ENCODE data around the gene DLG1.
"Not testable (repeated sequence)": the region's sequence is repeated elsewhere in the genome, so short reads cannot be mapped to it uniquely, and the experiment has no call there.

The DLG1 gene

GRCh38 chr3:197083486-197083885, 214.9 kb downstream of the DLG1 start:
- DNase-seq (ENCODE audit: low read depth, low spot score) = no peak
- no peak for TF ChIP-seq SUZ12 (IDR thresholded peaks at IDR 0.05; ENCODE audit: extremely low read depth, insufficient read depth, insufficient read length)
- no peak for TF ChIP-seq YY1 (IDR thresholded peaks at IDR 0.05; ENCODE audit: insufficient read depth, insufficient read length)
- no peak for TF ChIP-seq ZNF274 (IDR thresholded peaks at IDR 0.05; ENCODE audit: low read depth, low read length)
- peaks cover 18% of the 10 kb centered on the region for H3K36me3 ChIP-seq (ENCODE audit: insufficient read depth, insufficient read length, low read length)
- no peak overlapping the region for H3K4me3 ChIP-seq (ENCODE audit: insufficient read length, low read depth)
- no peaks in the 10 kb centered on the region for H3K4me1 ChIP-seq (ENCODE audit: insufficient read depth, insufficient read length)
- no peaks in the 10 kb centered on the region for H3K27me3 ChIP-seq (ENCODE audit: insufficient read depth, insufficient read length)
- no peaks in the 10 kb centered on the region for H3K9me3 ChIP-seq (ENCODE audit: insufficient read depth, low read length)
- no peak overlapping the region for H3K9ac ChIP-seq (ENCODE audit: insufficient read length, low read depth)

GRCh38 chr3:197082871-197083270, 215.5 kb downstream of the DLG1 start:
- Histone ChIP-seq H3K36me3 (ENCODE audit: insufficient read depth, insufficient read length, low read length) (peaks cover 20% of the 10 kb centered on the region), H3K4me1 (ENCODE audit: insufficient read depth, insufficient read length) (no peaks in the 10 kb centered on the region), H3K9ac (ENCODE audit: insufficient read length, low read depth) (no peak overlapping the region), H3K27me3 (ENCODE audit: insufficient read depth, insufficient read length) (no peaks in the 10 kb centered on the region), H3K4me3 (ENCODE audit: insufficient read length, low read depth) (no peak overlapping the region), H3K9me3 (ENCODE audit: insufficient read depth, low read length) (no peaks in the 10 kb centered on the region)
- no peak for DNase-seq (ENCODE audit: low read depth, low spot score)
- no peak for TF ChIP-seq SUZ12 (IDR thresholded peaks at IDR 0.05; ENCODE audit: extremely low read depth, insufficient read depth, insufficient read length)
- no peak for TF ChIP-seq YY1 (IDR thresholded peaks at IDR 0.05; ENCODE audit: insufficient read depth, insufficient read length)
- TF ChIP-seq ZNF274 (IDR thresholded peaks at IDR 0.05; ENCODE audit: low read depth, low read length) = no peak

GRCh38 chr3:197080344-197080743, 218.1 kb downstream of the DLG1 start:
- DNase-seq (ENCODE audit: low read depth, low spot score) = no peak
- no peaks in the 10 kb centered on the region for H3K9me3 ChIP-seq (ENCODE audit: insufficient read depth, low read length)
- no peaks in the 10 kb centered on the region for H3K27me3 ChIP-seq (ENCODE audit: insufficient read depth, insufficient read length)
- TF ChIP-seq YY1 (IDR thresholded peaks at IDR 0.05; ENCODE audit: insufficient read depth, insufficient read length) (no peak), ZNF274 (IDR thresholded peaks at IDR 0.05; ENCODE audit: low read depth, low read length) (no peak), SUZ12 (IDR thresholded peaks at IDR 0.05; ENCODE audit: extremely low read depth, insufficient read depth, insufficient read length) (no peak)
- no peak overlapping the region for H3K9ac ChIP-seq (ENCODE audit: insufficient read length, low read depth)
- peaks cover 23% of the 10 kb centered on the region for H3K36me3 ChIP-seq (ENCODE audit: insufficient read depth, insufficient read length, low read length)
- no peaks in the 10 kb centered on the region for H3K4me1 ChIP-seq (ENCODE audit: insufficient read depth, insufficient read length)
- no peak overlapping the region for H3K4me3 ChIP-seq (ENCODE audit: insufficient read length, low read depth)

DNA sequence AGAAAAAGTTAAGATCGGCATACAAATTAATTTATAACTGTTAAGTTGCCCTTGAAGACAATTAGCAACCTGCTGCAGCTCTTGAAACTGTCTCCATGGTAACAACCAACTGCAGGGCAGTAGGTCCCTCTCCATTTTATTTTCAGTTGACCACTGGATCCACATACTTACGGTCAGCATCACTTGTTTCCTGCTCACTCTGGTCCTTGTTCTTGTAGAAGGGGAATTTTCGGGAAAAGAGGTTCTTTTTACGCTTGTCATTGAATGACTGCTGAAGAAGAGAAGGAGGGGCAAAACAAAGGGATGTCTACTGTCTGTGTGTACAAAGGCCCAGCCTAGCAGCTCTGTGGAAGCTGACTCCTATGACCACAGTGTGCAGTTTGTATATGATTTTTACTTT, 222.0 kb downstream of the DLG1 start:
- H3K9me3 ChIP-seq (ENCODE audit: insufficient read depth, low read length) = no peaks in the 10 kb centered on the region
- H3K27me3 ChIP-seq (ENCODE audit: insufficient read depth, insufficient read length) = no peaks in the 10 kb centered on the region
- H3K36me3 ChIP-seq (ENCODE audit: insufficient read depth, insufficient read length, low read length) = peaks cover 22% of the 10 kb centered on the region
- H3K4me3 ChIP-seq (ENCODE audit: insufficient read length, low read depth) = no peak overlapping the region
- no peak overlapping the region for H3K9ac ChIP-seq (ENCODE audit: insufficient read length, low read depth)
- TF ChIP-seq YY1 (IDR thresholded peaks at IDR 0.05; ENCODE audit: insufficient read depth, insufficient read length) (no peak), ZNF274 (IDR thresholded peaks at IDR 0.05; ENCODE audit: low read depth, low read length) (no peak), SUZ12 (IDR thresholded peaks at IDR 0.05; ENCODE audit: extremely low read depth, insufficient read depth, insufficient read length) (no peak)
- DNase-seq (ENCODE audit: low read depth, low spot score) = no peak
- H3K4me1 ChIP-seq (ENCODE audit: insufficient read depth, insufficient read length) = no peaks in the 10 kb centered on the region

- H3K4me1 ChIP-seq (ENCODE audit: insufficient read depth, insufficient read length) = no peaks in the 10 kb centered on the region
- H3K4me3 ChIP-seq (ENCODE audit: insufficient read length, low read depth) = no peak overlapping the region
- no peak overlapping the region for H3K9ac ChIP-seq (ENCODE audit: insufficient read length, low read depth)
- no peak for TF ChIP-seq YY1 (IDR thresholded peaks at IDR 0.05; ENCODE audit: insufficient read depth, insufficient read length)
- TF ChIP-seq ZNF274 (IDR thresholded peaks at IDR 0.05; ENCODE audit: low read depth, low read length) = no peak
- no peak for TF ChIP-seq SUZ12 (IDR thresholded peaks at IDR 0.05; ENCODE audit: extremely low read depth, insufficient read depth, insufficient read length)
- no peaks in the 10 kb centered on the region for H3K9me3 ChIP-seq (ENCODE audit: insufficient read depth, low read length)
- DNase-seq (ENCODE audit: low read depth, low spot score) = no peak
- peaks cover 28% of the 10 kb centered on the region for H3K36me3 ChIP-seq (ENCODE audit: insufficient read depth, insufficient read length, low read length)
- no peaks in the 10 kb centered on the region for H3K27me3 ChIP-seq (ENCODE audit: insufficient read depth, insufficient read length)
These were observed 230.3 kb downstream of the DLG1 start for GRCh38 chr3:197068077-197068476.

DNA sequence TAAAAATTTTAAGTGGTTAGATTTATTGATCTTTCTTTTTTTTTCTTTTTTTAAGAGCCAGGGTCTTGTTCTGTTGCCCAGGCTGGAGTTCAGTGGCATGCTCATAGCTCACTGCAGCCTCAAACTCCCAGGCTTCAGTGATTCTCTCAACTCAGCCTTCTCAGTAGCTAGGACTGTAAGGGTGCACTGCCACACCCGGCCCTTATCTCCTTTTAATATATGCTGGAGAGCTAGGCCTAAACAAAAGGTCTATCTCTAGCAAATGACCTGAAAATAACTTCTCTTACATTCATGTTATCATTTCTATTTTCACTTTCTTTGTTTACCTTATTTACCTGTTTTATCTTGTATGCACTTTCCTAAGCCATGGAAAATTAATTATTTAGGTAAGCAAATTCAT, 233.6 kb downstream of the DLG1 start:
- H3K36me3 ChIP-seq (ENCODE audit: insufficient read depth, insufficient read length, low read length) = peaks cover 43% of the 10 kb centered on the region
- DNase-seq (ENCODE audit: low read depth, low spot score) = no peak
- H3K4me3 ChIP-seq (ENCODE audit: insufficient read length, low read depth) = no peak overlapping the region
- TF ChIP-seq ZNF274 (IDR thresholded peaks at IDR 0.05; ENCODE audit: low read depth, low read length) (no peak), SUZ12 (IDR thresholded peaks at IDR 0.05; ENCODE audit: extremely low read depth, insufficient read depth, insufficient read length) (no peak), YY1 (IDR thresholded peaks at IDR 0.05; ENCODE audit: insufficient read depth, insufficient read length) (no peak)
- no peaks in the 10 kb centered on the region for H3K9me3 ChIP-seq (ENCODE audit: insufficient read depth, low read length)
- H3K27me3 ChIP-seq (ENCODE audit: insufficient read depth, insufficient read length) = no peaks in the 10 kb centered on the region
- no peaks in the 10 kb centered on the region for H3K4me1 ChIP-seq (ENCODE audit: insufficient read depth, insufficient read length)
- H3K9ac ChIP-seq (ENCODE audit: insufficient read length, low read depth) = no peak overlapping the region

- TF ChIP-seq ZNF274 (IDR thresholded peaks at IDR 0.05; ENCODE audit: low read depth, low read length) (no peak), YY1 (IDR thresholded peaks at IDR 0.05; ENCODE audit: insufficient read depth, insufficient read length) (no peak), SUZ12 (IDR thresholded peaks at IDR 0.05; ENCODE audit: extremely low read depth, insufficient read depth, insufficient read length) (no peak)
- H3K4me1 ChIP-seq (ENCODE audit: insufficient read depth, insufficient read length) = no peaks in the 10 kb centered on the region
- no peaks in the 10 kb centered on the region for H3K9me3 ChIP-seq (ENCODE audit: insufficient read depth, low read length)
- no peak for DNase-seq (ENCODE audit: low read depth, low spot score)
- H3K27me3 ChIP-seq (ENCODE audit: insufficient read depth, insufficient read length) = no peaks in the 10 kb centered on the region
- H3K4me3 ChIP-seq (ENCODE audit: insufficient read length, low read depth) = no peak overlapping the region
- peaks cover 55% of the 10 kb centered on the region for H3K36me3 ChIP-seq (ENCODE audit: insufficient read depth, insufficient read length, low read length)
- no peak overlapping the region for H3K9ac ChIP-seq (ENCODE audit: insufficient read length, low read depth)
These were observed 236.0 kb downstream of the DLG1 start for GRCh38 chr3:197062446-197062845.

GRCh38 chr3:197051637-197052036, 246.8 kb downstream of the DLG1 start:
- not testable (repeated sequence) for H3K9ac ChIP-seq (ENCODE audit: insufficient read length, low read depth); H3K9me3 ChIP-seq (ENCODE audit: insufficient read depth, low read length); H3K27me3 ChIP-seq (ENCODE audit: insufficient read depth, insufficient read length); H3K4me3 ChIP-seq (ENCODE audit: insufficient read length, low read depth); H3K4me1 ChIP-seq (ENCODE audit: insufficient read depth, insufficient read length); DNase-seq (ENCODE audit: low read depth, low spot score)
- peaks cover 46% of the 10 kb centered on the region for H3K36me3 ChIP-seq (ENCODE audit: insufficient read depth, insufficient read length, low read length)
